OCI-LY3 (cell line): ENCODE results near the gene MYO1G.

ENCODE experiments used
- H2AFZ ChIP-seq: fragments of 200-600, 300-600 bp; shearing (Covaris generic); 2 replicates; pipeline ENCODE4 v1.6.0; 2014; ENCODE audit warnings: antibody characterized with exemption, low read depth, low read length
- H3K27ac ChIP-seq: fragments of 200-600, 300-600 bp; sonication (generic); 2 replicates; pipeline ENCODE4 v1.5.1; 2014; ENCODE audit warnings: mild to moderate bottlenecking, low read length, moderate library complexity, mixed read lengths
- H3K27me3 ChIP-seq: fragments of 200-600, 300-600 bp; sonication (generic); 2 replicates; pipeline ENCODE4 v1.6.1; 2014; ENCODE audit warnings: low read depth, low read length, mixed read lengths
- H3K36me3 ChIP-seq: fragments of 200-600, 300-600 bp; sonication (generic); replicated peaks from 2 replicates; pipeline ENCODE3; 2014; ENCODE audit warnings: low read depth, low read length, mixed read lengths
- H3K4me1 ChIP-seq: fragments of 300-600, 200-600 bp; sonication (generic); 2 replicates; pipeline ENCODE4 v1.6.1; 2014; ENCODE audit warnings: low read length, mixed read lengths
- H3K4me2 ChIP-seq: fragments of 200-600, 300-600 bp; sonication (generic); 2 replicates; pipeline ENCODE4 v1.6.1; 2014; ENCODE audit warnings: low read length, mixed read lengths
- H3K4me3 ChIP-seq: fragments of 300-600, 200-600 bp; sonication (generic); 2 replicates; pipeline ENCODE4 v1.5.1; 2014; ENCODE audit warnings: antibody characterized with exemption, mild to moderate bottlenecking, low read length, moderate library complexity
- H3K79me2 ChIP-seq: fragments of 300-600, 200-600 bp; shearing (Covaris generic); 2 replicates; pipeline ENCODE4 v1.6.1; 2014; ENCODE audit warnings: mild to moderate bottlenecking, low read length, mixed read lengths
- H3K9ac ChIP-seq: fragments of 300-600, 200-600 bp; shearing (Covaris generic); 2 replicates; pipeline ENCODE4 v1.6.0; 2014; ENCODE audit warnings: mild to moderate bottlenecking, low read length, moderate library complexity
- H3K9me3 ChIP-seq: fragments of 200-600, 300-600 bp; shearing (Covaris generic); 2 replicates; pipeline ENCODE4 v1.6.1; 2014; ENCODE audit warnings: low read length, mixed read lengths; ENCODE audit not compliant: insufficient read depth
- H4K20me1 ChIP-seq: fragments of 200-600, 300-600 bp; sonication (generic); 2 replicates; pipeline ENCODE4 v1.6.1; 2016; ENCODE audit warnings: low read length, mixed read lengths; ENCODE audit not compliant: insufficient read depth
- CTCF ChIP-seq: fragments of 200-600, 300-600 bp; sonication (generic); IDR thresholded peaks from 2 replicates; pipeline ENCODE4 v1.5.1; 2014; ENCODE audit warnings: antibody characterized with exemption, low read length, low read depth
- EZH2phosphoT487 ChIP-seq: fragments of 200-600 bp; shearing (Covaris generic); IDR thresholded peaks from 2 replicates; pipeline ENCODE4 v1.6.1; 2018; ENCODE audit warnings: antibody characterized with exemption, mixed run types, low read depth

Gene MYO1G

GRCh38 chr7:44972562-44972961, 6.3 kb downstream of the MYO1G start:
- no peak overlapping the region for H3K4me2 ChIP-seq
- peaks cover 6% of the 10 kb centered on the region for H3K4me1 ChIP-seq
- H3K27me3 ChIP-seq = no peaks in the 10 kb centered on the region
- peaks cover 12% of the 10 kb centered on the region for H3K36me3 ChIP-seq
- no peaks in the 10 kb centered on the region for H3K79me2 ChIP-seq
- no peak overlapping the region for H3K9ac ChIP-seq
- H2AFZ ChIP-seq = no peak overlapping the region
- no peak overlapping the region for H3K4me3 ChIP-seq
- H4K20me1 ChIP-seq = no peaks in the 10 kb centered on the region
- no peaks in the 10 kb centered on the region for H3K9me3 ChIP-seq
- H3K27ac ChIP-seq = no peak overlapping the region
- TF ChIP-seq EZH2phosphoT487 (no peak), CTCF (no peak)

- H3K36me3 ChIP-seq = peaks cover 11% of the 10 kb centered on the region
These were observed 6.8 kb downstream of the MYO1G start for GRCh38 chr7:44971902-44972441.

GRCh38 chr7:44971188-44971901, 7.5 kb downstream of the MYO1G start:
- H4K20me1 ChIP-seq = no peaks in the 10 kb centered on the region
- TF ChIP-seq EZH2phosphoT487 = no peak
- no peaks in the 10 kb centered on the region for H3K9me3 ChIP-seq
- H3K4me1 ChIP-seq = no peaks in the 10 kb centered on the region
- H3K4me2 ChIP-seq = no peak overlapping the region
- no peaks in the 10 kb centered on the region for H3K27me3 ChIP-seq
- H3K9ac ChIP-seq = no peak overlapping the region
- no peak overlapping the region for H3K27ac ChIP-seq
- no peak overlapping the region for H3K4me3 ChIP-seq
- H2AFZ ChIP-seq = no peak overlapping the region
- H3K36me3 ChIP-seq = peaks cover 9% of the 10 kb centered on the region
- no peaks in the 10 kb centered on the region for H3K79me2 ChIP-seq

More at GRCh38 chr7:44971902-44972441, 6.8 kb downstream of the MYO1G start:
- no peak overlapping the region for H3K4me3 ChIP-seq
- H3K4me2 ChIP-seq = no peak overlapping the region
- H3K9me3 ChIP-seq = no peaks in the 10 kb centered on the region
- H4K20me1 ChIP-seq = no peaks in the 10 kb centered on the region
- no peaks in the 10 kb centered on the region for H3K27me3 ChIP-seq
- TF ChIP-seq CTCF (no peak), EZH2phosphoT487 (no peak)
- H3K9ac ChIP-seq = no peak overlapping the region
- H3K27ac ChIP-seq = no peak overlapping the region
- H2AFZ ChIP-seq = no peak overlapping the region
- H3K79me2 ChIP-seq = no peaks in the 10 kb centered on the region
- peaks cover 1% of the 10 kb centered on the region for H3K4me1 ChIP-seq

- Histone ChIP-seq H4K20me1 (no peaks in the 10 kb centered on the region), H3K4me2 (no peak overlapping the region), H3K36me3 (peaks cover 6% of the 10 kb centered on the region), H3K27me3 (no peaks in the 10 kb centered on the region), H3K9ac (no peak overlapping the region), H3K27ac (no peak overlapping the region), H3K9me3 (no peaks in the 10 kb centered on the region), H3K79me2 (no peaks in the 10 kb centered on the region), H3K4me3 (no peak overlapping the region), H2AFZ (no peak overlapping the region), H3K4me1 (no peaks in the 10 kb centered on the region)
- TF ChIP-seq EZH2phosphoT487 = no peak
These were observed 8.2 kb downstream of the MYO1G start for GRCh38 chr7:44970523-44971051.
